Neural crest cell (in vitro differentiated cells): ENCODE measurements around the gene LYST. TPM values are rescaled to one million over a fixed set of nuclear protein-coding genes. Genes with fewer than 3 reads are reported as not detected.

Source experiments
- DNase-seq: peaks from one replicate; pipeline ENCODE4 v3.0.0; 2021; ENCODE audit warnings: low read depth, mixed read lengths, low spot score
- H3K27ac Mint-ChIP-seq: one replicate; pipeline ENCODE4 v1.8.0; 2021; ENCODE audit warnings: mild to moderate bottlenecking, mixed read lengths; ENCODE audit not compliant: unreplicated experiment
- H3K27me3 Mint-ChIP-seq: 2 replicates; pipeline ENCODE4 v1.8.0; 2021; ENCODE audit warnings: low read depth, mild to moderate bottlenecking, mixed read lengths
- H3K36me3 Mint-ChIP-seq: 2 replicates; pipeline ENCODE4 v1.8.0; 2021; ENCODE audit warnings: low read depth, mild to moderate bottlenecking, mixed read lengths
- H3K4me1 Mint-ChIP-seq: 2 replicates; pipeline ENCODE4 v1.8.0; 2021; ENCODE audit warnings: mixed read lengths
- H3K4me3 Mint-ChIP-seq: one replicate; pipeline ENCODE4 v1.8.0; 2021; ENCODE audit warnings: mild to moderate bottlenecking, mixed read lengths
- H3K9me3 Mint-ChIP-seq: 2 replicates; pipeline ENCODE4 v1.8.0; 2021; ENCODE audit warnings: mixed read lengths
- total RNA-seq: library from RNA; stranded (reverse); gene quantifications from 2 replicates; pipeline ENCODE4 v1.2.1, GENCODE V29; 2021
- TF ChIP-seq, protein P1 (sequence below): fragments of 200-600 bp; sonication (generic); conservative IDR thresholded peaks from 2 replicates; pipeline ENCODE4 v1.5.0; 2021; ENCODE audit warnings: antibody characterized with exemption, mild to moderate bottlenecking

Gene LYST
- total RNA-seq, 1 donor from 2014 or later: 5.3 TPM

GRCh38 chr1:235749755-235750300 is 116.9 kb downstream of the LYST start:
- no peak for DNase-seq
- no peaks in the 10 kb centered on the region for H3K9me3 Mint-ChIP-seq
- H3K27ac Mint-ChIP-seq: no peak overlapping the region
- no peaks in the 10 kb centered on the region for H3K27me3 Mint-ChIP-seq
- TF ChIP-seq, protein P1, sequence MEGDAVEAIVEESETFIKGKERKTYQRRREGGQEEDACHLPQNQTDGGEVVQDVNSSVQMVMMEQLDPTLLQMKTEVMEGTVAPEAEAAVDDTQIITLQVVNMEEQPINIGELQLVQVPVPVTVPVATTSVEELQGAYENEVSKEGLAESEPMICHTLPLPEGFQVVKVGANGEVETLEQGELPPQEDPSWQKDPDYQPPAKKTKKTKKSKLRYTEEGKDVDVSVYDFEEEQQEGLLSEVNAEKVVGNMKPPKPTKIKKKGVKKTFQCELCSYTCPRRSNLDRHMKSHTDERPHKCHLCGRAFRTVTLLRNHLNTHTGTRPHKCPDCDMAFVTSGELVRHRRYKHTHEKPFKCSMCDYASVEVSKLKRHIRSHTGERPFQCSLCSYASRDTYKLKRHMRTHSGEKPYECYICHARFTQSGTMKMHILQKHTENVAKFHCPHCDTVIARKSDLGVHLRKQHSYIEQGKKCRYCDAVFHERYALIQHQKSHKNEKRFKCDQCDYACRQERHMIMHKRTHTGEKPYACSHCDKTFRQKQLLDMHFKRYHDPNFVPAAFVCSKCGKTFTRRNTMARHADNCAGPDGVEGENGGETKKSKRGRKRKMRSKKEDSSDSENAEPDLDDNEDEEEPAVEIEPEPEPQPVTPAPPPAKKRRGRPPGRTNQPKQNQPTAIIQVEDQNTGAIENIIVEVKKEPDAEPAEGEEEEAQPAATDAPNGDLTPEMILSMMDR: no peak
- H3K36me3 Mint-ChIP-seq: no peaks in the 10 kb centered on the region
- no peaks in the 10 kb centered on the region for H3K4me1 Mint-ChIP-seq
- H3K4me3 Mint-ChIP-seq: no peak overlapping the region

GRCh38 chr1:235748747-235749146 is 118.0 kb downstream of the LYST start:
- no peak for DNase-seq
- no peak overlapping the region for H3K4me3 Mint-ChIP-seq
- H3K9me3 Mint-ChIP-seq: no peaks in the 10 kb centered on the region
- no peaks in the 10 kb centered on the region for H3K27me3 Mint-ChIP-seq
- H3K36me3 Mint-ChIP-seq: no peaks in the 10 kb centered on the region
- H3K4me1 Mint-ChIP-seq: no peaks in the 10 kb centered on the region
- TF ChIP-seq, protein P1: no peak
- H3K27ac Mint-ChIP-seq: no peak overlapping the region

DNA sequence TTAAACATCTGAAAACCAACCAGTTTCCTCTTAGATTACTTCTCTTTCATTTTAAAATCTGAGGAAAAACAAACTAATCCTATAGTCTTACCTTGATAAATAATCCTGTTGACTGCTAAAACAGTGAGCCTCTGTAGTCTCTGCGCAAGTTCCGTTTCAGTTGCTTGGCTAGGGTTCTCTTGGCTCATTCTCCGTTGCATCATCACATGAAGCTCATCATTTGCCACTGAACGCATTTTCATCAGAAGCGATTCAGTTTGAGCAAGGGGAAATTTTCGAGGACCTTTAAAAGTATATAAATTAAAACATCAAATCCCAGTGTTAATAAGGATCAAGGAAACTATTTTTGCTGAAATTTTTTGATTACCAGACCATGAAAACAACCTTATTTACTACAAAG is 120.5 kb downstream of the LYST start:
- Mint-ChIP-seq H3K4me3 (no peak overlapping the region), H3K9me3 (no peaks in the 10 kb centered on the region), H3K27ac (no peak overlapping the region), H3K27me3 (no peaks in the 10 kb centered on the region), H3K4me1 (no peaks in the 10 kb centered on the region), H3K36me3 (peaks cover 2% of the 10 kb centered on the region)
- TF ChIP-seq, protein P1: no peak
- DNase-seq: no peak

DNA sequence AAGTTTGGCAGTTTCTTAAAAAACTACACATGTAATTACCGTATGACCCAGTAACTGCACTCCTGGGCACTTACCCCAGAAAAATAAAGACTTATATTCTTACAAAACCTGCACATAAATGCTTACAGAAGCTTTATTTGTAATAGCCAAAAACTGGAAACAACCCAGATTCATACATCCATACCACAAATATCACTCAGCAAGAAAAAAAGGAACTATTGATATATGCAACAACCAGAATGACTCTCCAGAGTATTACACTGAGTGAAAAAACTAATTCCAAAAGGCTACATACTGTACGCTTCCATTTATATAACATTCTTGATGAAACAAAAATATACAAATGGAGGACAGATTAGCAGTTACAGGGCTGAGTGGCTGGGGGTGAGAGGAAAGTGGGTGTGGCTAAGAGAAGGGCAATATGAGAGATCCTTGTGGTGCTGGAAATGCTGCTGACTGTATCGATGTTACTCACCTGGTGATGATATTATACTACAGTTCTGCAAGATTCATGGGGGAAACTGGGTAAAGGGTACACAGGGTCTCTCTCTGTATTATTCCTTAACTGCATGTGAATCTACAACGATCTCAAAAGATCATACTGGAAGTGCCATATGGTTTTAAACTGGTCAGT is 121.1 kb downstream of the LYST start:
- Mint-ChIP-seq H3K27me3 (no peaks in the 10 kb centered on the region), H3K4me1 (no peaks in the 10 kb centered on the region), H3K36me3 (peaks cover 2% of the 10 kb centered on the region), H3K9me3 (no peaks in the 10 kb centered on the region), H3K4me3 (no peak overlapping the region), H3K27ac (no peak overlapping the region)
- TF ChIP-seq, protein P1: no peak
- no peak for DNase-seq

DNA sequence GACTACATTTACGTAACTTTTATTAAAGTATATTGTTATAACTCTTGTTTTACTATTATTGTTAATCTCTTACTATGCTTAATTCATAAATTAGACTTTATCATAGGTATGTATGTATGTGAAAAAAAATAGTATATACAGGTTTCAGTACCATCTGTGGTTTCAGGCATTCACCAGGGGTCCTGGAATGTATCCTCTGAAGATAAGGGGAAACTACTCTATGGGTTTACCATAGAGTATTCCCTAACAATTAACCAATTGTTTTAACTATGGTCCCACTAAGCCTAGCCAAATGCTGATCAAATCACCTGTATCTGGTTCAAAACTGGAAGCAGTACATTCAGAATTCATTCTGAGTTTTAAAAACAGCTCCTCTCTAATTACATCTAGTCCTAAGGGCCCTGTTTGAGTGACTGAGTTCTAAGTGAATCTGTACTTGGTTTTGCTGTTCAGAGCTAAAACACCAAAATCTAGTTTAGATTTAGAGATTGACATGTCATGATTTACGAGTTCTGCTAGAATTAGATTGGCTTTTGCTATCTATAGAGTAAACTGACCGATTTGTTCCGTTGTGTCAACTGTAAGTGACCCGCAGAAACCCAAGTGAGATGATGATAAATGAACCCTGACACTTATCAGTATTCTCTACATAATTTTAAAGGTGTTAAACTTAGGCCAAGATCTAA is 123.6 kb downstream of the LYST start:
- H3K36me3 Mint-ChIP-seq: peaks cover 4% of the 10 kb centered on the region
- no peak overlapping the region for H3K4me3 Mint-ChIP-seq
- DNase-seq: no peak
- no peaks in the 10 kb centered on the region for H3K4me1 Mint-ChIP-seq
- H3K9me3 Mint-ChIP-seq: no peaks in the 10 kb centered on the region
- H3K27ac Mint-ChIP-seq: no peak overlapping the region
- no peaks in the 10 kb centered on the region for H3K27me3 Mint-ChIP-seq
- TF ChIP-seq, protein P1: no peak
